ENCODE data around the gene COL5A2.

Gene COL5A2

GRCh38 chr2:189069855-189070619, 109.5 kb downstream of the COL5A2 start:
- Histone ChIP-seq H4K20me1 (ENCODE audit: insufficient read depth) (no peaks in the 10 kb centered on the region), H3K9ac (no peak overlapping the region), H3K4me1 (ENCODE audit: low read depth, poor library complexity, severe bottlenecking) (no peaks in the 10 kb centered on the region), H2AFZ (ENCODE audit: low read depth) (no peak overlapping the region), H3K4me2 (no peak overlapping the region), H3K4me3 (IDR thresholded peaks at IDR 0.05; ENCODE audit: insufficient read depth, low read depth, low read length) (no peak overlapping the region), H3K27ac (no peak overlapping the region), H3K36me3 (ENCODE audit: insufficient read depth) (no peaks in the 10 kb centered on the region), H3K79me2 (ENCODE audit: insufficient read depth, low read depth) (no peaks in the 10 kb centered on the region), H3K27me3 (ENCODE audit: insufficient read depth, low read depth) (no peaks in the 10 kb centered on the region)
- TF ChIP-seq CTCF (conservative IDR thresholded peaks at IDR 0.05; ENCODE audit: low read depth, low read length): no peak

DNA sequence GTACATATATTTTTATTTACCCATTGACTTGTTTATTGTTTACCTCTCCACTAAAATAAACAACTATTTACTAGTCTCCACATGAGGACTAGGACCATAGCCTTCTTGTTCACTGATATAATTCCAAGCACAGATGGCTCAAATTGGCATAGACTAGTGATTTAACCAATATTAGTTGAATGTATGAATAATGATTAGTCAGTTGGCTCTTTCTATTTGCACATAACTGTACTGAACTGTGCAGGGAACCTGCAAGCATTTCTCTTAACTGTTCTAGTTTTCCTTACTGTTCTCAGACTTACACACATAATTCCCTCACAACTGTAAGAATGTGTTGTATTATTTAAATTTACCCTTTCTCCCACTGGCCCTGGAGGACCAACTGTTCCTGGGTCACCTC, 113.5 kb downstream of the COL5A2 start:
- H3K79me2 ChIP-seq (ENCODE audit: insufficient read depth, low read depth): no peaks in the 10 kb centered on the region
- H3K4me2 ChIP-seq: no peak overlapping the region
- H3K27me3 ChIP-seq (ENCODE audit: insufficient read depth, low read depth): no peaks in the 10 kb centered on the region
- H3K9ac ChIP-seq: no peak overlapping the region
- H4K20me1 ChIP-seq (ENCODE audit: insufficient read depth): no peaks in the 10 kb centered on the region
- no peak overlapping the region for H3K4me3 ChIP-seq (IDR thresholded peaks at IDR 0.05; ENCODE audit: insufficient read depth, low read depth, low read length)
- no peak overlapping the region for H3K27ac ChIP-seq
- H2AFZ ChIP-seq (ENCODE audit: low read depth): no peak overlapping the region
- no peaks in the 10 kb centered on the region for H3K36me3 ChIP-seq (ENCODE audit: insufficient read depth)
- no peaks in the 10 kb centered on the region for H3K4me1 ChIP-seq (ENCODE audit: low read depth, poor library complexity, severe bottlenecking)
- TF ChIP-seq CTCF (conservative IDR thresholded peaks at IDR 0.05; ENCODE audit: low read depth, low read length): no peak

DNA sequence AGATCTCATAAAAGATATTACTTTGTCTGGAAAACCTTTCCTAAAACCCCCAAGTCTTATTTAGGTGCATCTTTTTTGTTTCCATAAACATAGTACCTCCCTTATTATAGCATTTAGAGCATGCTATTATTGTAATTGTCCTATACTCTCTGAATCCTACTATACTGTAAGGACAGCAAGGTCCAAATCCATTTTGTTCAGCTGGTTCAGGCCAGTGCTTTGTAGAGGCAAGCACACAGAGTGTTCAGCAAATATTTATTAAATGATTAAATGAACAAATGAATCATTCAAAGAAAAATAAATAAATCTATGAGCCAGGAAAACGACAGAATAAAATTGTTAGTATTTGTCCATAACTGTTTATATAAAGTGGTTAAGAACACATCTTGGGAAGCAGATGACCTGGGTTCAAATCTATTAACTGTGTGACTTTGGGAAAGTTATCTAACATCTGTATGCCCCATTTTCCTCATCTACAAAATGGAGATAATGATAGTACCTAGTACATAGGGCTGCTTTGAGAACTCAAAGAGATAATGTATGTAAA, 119.4 kb downstream of the COL5A2 start:
- Histone ChIP-seq H3K27ac (no peak overlapping the region), H4K20me1 (ENCODE audit: insufficient read depth) (no peaks in the 10 kb centered on the region), H3K9ac (no peak overlapping the region), H3K27me3 (ENCODE audit: insufficient read depth, low read depth) (no peaks in the 10 kb centered on the region), H3K36me3 (ENCODE audit: insufficient read depth) (no peaks in the 10 kb centered on the region), H3K79me2 (ENCODE audit: insufficient read depth, low read depth) (no peaks in the 10 kb centered on the region), H3K4me2 (no peak overlapping the region), H3K4me3 (IDR thresholded peaks at IDR 0.05; ENCODE audit: insufficient read depth, low read depth, low read length) (no peak overlapping the region), H3K4me1 (ENCODE audit: low read depth, poor library complexity, severe bottlenecking) (no peaks in the 10 kb centered on the region), H2AFZ (ENCODE audit: low read depth) (no peak overlapping the region)
- TF ChIP-seq CTCF (conservative IDR thresholded peaks at IDR 0.05; ENCODE audit: low read depth, low read length): no peak

DNA sequence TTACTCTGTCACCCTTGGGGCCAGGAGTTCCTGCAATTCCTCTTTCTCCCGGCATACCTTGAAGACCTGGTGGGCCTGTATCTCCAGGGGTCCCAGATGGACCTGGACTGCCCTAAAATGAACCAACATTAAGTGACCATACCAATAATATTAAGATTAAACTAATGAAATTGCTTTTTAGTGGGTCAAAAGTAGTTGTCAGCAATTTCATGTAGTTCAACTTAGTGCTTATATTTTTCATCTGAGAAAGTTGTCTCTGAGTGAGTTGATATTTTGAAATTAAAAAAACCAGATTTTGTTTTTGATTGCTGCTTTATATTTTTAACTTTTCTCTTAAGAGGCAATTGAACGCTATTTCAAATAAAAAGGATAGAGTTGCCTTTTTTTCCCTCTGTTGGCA, 122.2 kb downstream of the COL5A2 start:
- Histone ChIP-seq H3K4me1 (ENCODE audit: low read depth, poor library complexity, severe bottlenecking) (no peaks in the 10 kb centered on the region), H3K4me3 (IDR thresholded peaks at IDR 0.05; ENCODE audit: insufficient read depth, low read depth, low read length) (no peak overlapping the region), H3K79me2 (ENCODE audit: insufficient read depth, low read depth) (no peaks in the 10 kb centered on the region), H2AFZ (ENCODE audit: low read depth) (no peak overlapping the region), H3K27me3 (ENCODE audit: insufficient read depth, low read depth) (no peaks in the 10 kb centered on the region), H3K36me3 (ENCODE audit: insufficient read depth) (no peaks in the 10 kb centered on the region), H3K9ac (no peak overlapping the region), H3K27ac (no peak overlapping the region), H4K20me1 (ENCODE audit: insufficient read depth) (no peaks in the 10 kb centered on the region), H3K4me2 (no peak overlapping the region)
- no peak for TF ChIP-seq CTCF (conservative IDR thresholded peaks at IDR 0.05; ENCODE audit: low read depth, low read length)

Measured in KMS-11 (cell line).